ENCODE data around the gene UGT1A8.
"Not testable (repeated sequence)": the region's sequence is repeated elsewhere in the genome, so short reads cannot be mapped to it uniquely, and the experiment has no call there.

The UGT1A8 gene

DNA sequence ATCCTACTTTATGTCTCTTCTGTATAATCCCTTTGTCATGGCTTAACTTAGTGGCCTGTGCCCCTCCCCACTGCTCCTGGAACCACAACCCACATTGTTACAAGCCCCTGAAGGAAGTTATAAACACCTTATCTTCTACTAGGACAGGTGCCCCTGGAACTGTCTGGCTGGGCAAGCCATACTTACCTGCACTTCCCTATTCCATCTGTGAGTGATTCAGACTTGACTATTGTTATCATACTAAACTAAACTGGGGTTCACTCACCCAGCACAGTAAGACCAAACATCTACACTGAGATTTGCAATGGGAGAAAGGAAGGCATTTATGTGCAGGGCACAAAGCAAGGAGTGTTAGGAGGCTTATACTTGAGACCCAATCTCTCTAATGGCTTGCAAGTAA, 71.6 kb downstream of the UGT1A8 start:
- no peak for DNase-seq (ENCODE audit: low read depth)

DNA sequence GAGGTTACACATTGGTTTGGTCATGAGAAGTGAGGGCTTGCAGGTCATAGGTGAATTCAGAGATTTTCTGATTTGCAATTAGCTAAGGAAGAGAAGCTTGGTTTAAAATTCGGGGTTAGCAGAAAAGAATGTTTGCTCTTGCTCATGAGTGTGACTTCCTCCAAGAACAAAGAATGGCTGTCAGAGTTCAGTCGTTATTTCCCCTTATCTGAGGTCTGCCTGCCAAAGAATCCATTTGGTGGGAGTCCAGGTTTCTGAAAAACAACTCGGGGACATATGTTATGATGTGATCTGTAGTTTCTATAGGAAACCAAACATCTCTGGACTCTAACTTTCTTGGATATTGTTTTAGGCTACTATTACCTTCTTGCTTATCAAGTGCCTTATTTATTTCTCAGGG, 72.1 kb downstream of the UGT1A8 start:
- DNase-seq (ENCODE audit: low read depth) = no peak

DNA sequence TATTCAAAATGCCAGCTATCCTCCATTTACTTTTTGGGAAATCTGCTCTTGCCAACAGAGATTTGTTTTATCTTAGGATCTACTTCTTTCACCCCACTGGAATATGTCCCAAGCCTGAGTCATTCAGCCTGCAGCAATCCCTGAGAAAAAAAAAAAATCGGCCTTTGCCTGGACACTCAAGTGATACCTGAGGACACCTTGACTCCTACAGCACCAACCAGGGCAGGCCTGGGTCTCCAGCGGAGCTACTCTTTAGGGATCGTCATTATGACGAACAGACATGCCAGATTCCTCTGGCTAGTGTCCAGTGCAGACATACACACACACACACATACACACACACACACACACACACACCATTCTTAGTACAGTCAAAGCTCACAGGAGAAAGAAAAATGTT, 73.0 kb downstream of the UGT1A8 start:
- no peak for DNase-seq (ENCODE audit: low read depth)

DNA sequence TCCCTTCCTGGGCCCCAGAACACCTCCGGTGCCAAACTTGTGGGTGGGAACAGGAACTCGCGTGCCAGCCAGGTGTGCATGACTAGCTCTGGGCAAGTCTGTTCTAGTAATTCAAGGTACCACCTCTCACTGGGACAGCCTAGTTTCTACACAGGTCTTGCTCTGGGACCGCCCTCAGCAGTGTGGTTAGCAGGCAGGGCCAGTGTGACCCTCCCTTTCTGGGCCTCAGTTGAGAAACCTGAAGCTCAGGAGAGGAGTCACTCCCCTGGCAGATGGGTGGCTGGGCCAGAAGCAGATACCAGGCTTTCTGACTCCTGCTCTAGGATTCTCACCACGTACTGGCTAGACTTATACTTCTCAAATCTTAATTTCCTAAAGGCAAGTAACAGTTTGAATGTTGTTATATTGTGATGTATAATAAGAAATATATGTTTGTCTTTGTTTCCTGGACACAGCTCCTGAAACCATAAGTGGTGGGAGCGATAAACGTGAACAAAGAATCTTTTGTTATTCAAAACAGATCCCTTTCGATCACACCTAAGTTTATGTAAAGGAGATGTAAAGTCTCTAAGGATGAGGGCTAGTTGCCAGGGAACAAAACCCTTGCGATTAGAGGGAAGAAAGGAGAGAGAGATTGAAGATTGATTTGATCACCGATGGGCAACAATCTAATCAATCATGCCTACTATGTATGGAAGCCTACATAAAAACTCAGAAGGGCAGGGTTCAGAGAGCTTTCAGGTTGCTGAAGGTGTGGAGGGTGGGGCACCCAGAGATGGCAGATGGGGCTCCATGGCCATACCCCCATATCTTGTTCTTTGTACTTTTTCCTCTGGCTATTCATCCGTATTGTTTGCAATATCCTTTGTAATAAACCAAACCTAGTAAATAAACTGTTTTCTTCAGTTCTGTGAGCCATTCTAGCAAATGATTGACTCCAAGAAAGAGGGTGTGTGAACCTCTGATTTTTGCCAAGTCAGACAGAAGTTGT, 74.3 kb downstream of the UGT1A8 start:
- DNase-seq (ENCODE audit: low read depth) = no peak

DNA sequence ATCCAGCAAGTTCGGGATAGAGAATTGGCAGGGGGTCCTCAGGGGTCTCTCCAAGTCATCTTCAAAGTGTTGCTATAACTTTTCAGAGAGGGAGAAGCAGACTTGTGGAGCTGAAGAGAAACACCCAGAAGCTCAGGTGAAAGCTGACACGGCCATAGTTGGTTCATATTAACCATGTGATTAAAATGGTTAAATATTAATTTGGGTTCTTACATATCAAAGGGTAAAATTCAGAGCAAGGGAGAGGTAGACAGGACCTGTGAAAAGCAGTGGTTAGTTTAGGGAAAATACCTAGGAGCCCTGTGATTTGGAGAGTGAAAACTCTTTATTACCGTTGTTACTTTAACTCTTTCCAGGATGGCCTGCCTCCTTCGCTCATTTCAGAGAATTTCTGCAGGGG, 75.2 kb downstream of the UGT1A8 start, which contains the start of gene UGT1A6:
UGT1A6 (plus strand) TSS at position 243 of the 400 bp plus-strand sequence; CDS start at position 358, 115 bp downstream.
- DNase-seq (ENCODE audit: low read depth) = no peak

DNA sequence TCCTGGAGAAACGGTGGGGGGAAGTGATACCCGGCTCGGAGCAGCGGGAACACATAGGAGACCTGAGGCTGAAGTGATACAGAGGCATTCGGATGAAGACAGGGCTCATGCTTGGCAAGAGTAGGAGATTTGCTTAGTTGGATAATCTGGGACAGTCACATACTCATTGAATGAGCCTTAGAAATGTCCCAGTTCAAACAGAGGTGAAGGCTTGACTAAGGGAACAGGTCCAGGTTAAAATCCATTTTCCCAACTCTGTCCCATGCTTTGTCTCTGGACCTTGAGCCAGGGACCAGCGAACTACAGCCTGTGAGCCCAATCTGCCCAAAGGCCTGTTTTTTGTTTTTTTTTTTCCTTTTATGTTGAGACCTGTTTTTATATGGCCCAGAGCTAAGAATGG, 76.5 kb downstream of the UGT1A8 start:
- no peak for DNase-seq (ENCODE audit: low read depth)

DNA sequence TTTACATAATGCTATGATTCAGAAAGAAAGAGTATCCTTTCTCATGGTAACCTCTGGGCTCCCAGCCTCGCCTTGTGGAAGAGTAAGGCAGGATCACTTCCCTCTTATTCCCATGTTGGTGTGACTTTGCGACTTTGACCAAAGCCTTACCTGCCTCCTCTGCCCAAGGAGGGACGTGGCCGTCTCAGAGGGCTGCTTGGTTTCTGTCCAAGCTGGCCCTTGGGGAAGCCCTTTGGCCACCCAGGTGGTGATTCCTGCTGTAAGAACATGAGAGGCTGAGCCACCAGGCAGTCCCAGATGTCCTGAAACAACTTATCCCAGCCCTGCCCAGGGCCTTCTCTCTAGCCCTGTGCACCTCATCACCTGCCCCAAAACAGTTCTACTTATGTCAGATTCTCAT, 81.3 kb downstream of the UGT1A8 start:
- DNase-seq (ENCODE audit: low read depth) = no peak

DNA sequence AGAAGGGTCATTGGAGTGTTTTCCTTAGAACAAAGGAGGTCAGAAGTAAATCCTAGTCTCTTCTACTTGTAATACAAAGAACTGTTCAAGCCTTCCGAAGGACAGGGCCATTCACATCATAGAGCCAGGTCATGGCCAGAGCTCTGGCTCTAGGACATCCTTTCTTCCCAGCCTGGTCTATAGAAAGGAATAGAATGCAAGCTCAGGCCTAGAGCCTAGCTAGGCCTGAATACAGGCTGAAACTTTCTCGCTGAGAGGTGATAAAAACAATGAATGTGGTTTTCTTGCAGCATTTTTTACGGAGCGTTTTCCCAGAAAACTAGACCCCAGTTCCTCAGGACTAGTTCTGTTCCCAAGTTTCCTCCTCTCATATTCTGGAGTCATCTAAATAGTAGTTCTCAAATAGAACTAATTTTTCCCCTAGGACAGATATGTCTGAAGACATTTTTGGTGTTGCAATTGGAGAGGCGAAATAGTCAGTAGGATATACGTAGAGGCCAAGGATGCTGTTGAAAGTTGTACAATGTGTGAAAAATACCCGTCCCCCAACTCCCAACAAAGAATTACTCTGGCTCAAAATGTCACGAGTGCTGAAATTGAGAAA, 82.1 kb downstream of the UGT1A8 start:
- DNase-seq (ENCODE audit: low read depth) = no peak

DNA sequence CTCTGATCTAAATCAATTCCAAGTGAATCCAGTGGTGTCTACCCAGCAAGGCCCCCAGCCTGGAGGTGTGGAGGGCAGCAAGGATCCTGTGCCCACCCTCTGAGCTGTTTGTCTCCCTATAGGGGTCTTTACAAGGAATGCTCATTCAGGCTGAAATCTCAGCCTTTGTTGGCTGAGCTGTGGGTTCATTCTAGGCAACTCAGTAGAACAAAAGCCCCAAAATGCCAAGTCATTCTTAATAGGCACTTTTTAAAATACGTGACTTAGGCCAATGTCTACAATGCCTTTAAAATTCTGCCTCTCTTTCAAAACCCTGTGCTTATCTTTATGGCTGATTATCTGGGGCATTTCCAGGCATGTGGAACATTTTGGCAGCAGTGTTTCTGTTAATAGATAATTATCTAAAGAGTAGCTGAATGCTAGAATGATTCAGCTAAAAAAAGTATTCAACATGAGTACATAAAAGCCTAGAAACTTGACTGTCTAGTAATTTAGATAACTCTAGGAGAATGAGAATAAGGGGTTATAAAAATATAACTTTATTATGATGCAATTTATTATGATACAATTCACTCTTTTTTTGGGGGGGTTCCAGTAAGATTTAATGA, 82.7 kb downstream of the UGT1A8 start:
- no peak for DNase-seq (ENCODE audit: low read depth)

DNA sequence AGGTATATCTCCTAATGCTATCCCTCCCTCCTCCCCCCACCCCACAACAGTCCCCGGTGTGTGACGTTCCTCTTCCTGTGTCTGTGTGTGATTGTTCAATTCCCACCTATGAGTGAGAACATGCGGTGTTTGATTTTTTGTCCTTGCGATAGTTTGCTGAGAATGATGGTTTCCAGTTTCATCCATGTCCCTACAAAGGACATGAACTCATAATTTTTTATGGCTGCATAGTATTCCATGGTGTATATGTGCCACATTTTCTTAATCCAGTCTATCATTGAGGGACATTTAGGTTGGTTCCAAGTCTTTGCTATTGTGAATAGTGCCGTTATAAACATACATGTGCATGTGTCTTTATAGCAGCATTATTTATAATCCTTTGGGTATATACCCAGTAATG, 83.4 kb downstream of the UGT1A8 start:
- not testable (repeated sequence) for DNase-seq (ENCODE audit: low read depth)

DNA sequence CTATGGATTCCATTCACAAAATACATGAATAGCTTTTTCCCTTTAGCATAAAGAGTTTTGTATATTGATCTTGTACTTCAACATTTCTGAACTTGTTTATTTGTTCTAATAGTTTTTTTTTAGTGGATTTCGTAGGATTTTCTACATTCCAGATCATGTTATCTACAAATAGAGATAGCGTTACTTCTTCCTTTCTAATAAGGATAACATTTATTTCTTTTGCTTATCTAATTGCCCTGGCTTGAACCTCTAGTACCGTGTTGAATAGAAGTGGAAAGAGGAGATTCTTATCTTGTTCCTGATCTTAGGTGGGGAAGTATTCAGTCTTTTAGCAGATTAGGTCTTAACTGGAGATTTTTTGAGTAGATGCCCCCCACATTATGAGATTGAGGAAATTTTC, 84.8 kb downstream of the UGT1A8 start:
- no peak for DNase-seq (ENCODE audit: low read depth)

DNA sequence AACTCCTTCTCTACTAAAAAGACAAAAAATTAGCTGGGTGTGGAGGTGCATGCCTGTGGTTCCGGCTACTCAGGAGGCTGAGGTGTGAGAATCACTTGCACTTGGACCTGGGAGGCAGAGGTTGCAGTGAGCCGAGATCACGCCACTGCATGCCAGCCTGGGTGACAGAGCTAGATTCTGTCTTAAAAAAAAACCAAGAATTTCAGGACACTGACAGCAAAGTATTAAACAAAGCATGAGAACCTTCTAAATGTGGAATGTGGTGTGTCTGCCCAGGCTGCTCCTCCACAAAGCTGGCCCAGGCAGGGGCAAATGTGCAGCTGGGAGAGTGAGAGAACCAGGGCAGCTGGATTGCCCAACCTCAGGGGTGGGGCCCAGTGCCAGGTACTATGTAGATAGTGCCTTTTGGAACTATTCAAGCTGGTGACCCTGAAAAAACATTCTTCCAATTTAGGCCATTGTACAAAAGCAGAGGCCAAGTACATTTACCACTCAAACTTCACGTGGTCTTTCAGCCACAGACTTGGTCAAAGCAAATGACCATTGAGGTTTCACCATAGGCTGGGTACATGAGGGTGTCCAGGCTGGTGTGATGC, 88.6 kb downstream of the UGT1A8 start:
- DNase-seq (ENCODE audit: low read depth) = no peak

DNA sequence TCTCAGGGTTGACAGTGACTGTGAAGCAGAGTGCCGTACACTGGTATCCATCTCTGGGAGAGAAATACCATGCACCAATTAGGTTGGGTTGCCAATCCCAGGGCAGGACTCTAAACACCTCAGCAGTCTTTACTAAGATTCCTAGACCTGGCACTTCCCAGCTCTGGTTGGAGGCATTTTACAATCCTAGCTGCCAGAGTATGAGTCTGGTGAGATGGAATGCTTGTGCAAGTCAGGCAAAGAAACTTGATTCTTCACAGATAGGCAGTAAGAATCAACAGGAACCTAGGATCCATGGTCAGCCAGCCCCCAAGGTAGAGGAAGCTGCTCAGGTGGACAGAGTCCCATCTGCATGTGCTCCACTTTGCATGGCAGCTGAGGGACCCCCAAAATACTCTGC, 89.3 kb downstream of the UGT1A8 start:
- no peak for DNase-seq (ENCODE audit: low read depth)

DNA sequence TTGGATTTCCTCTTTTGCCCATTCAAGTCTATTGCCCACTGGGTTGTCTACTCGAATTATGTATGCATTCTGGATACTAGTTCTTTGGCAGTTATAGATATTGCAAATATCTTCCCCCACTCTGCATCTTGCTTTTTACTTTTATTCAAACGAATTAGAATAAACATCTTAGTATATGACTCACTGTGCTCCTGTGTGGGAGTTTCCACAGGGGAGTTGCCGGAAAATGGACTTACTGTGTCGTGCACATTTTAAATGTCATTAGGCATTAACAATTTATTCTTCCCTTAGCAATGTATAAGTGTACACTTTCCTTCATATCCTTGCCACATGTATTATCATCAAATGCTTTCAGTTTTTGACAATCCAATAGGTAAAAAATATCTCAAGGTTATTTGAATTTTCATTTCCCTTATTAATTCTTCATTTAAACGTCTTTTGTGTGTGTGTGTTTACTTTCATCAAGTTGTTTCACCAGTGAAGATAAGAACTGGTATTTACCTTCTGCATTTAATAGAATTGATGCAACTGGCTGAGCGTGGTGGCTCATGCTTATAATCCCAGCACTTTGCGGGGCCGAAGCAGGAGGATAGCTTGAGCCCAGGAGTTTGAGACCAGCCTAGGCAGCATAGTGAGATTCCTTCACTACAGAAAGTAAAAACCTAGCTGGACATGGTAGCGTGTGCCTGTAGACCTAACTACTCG, 90.7 kb downstream of the UGT1A8 start:
- DNase-seq (ENCODE audit: low read depth) = no peak

DNA sequence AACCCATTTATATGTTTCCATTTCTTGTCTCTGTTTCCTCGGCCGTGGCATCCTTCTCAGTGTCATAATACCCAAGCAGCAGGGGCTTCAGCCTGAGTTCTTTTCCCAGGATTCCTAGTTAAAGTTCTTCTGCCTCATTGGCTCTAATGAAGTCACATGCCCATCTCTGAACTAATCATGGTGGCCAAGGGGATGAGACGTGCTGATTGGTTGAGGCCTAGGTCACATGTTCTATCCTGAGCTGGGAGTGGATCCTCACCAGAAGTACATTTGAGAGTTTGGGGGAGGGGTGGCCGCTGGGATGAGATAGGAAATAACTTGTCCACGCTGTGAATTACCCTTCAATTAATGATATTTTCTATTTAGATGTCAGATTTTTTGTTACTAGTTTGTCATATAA, 91.5 kb downstream of the UGT1A8 start:
- no peak for DNase-seq (ENCODE audit: low read depth)

DNA sequence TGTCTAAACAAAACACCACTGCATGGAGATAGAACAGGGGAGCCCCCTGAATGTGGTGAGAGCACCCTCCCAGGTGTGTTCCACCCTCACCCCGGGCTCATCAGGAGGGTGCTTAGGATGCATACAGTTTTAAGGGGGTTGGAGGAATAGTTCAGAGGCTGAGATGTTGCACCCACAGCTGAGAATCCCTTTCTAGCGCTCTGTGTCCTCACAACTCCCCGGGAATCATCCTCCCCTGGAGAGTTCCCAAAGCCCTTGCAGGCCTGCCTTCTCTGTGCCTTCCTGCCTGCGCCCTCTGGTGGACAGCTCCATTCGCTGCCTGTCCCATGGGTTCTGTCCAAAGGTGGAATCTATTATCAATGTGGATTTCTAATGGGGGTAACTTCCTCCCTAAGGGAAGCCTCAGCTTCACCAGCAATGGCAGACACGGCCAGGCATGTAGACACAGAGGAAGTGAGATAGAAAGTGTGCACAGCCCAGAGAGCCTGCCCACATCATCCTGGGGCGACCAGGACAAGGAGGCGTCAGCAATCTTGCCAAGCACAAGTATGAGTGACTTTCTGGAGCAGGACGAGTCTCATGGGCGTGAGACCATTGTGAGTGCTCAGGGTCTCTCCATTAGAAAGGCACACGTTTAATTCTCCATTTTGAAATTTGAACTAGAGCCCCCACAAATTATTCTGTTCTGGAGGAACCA, 94.0 kb downstream of the UGT1A8 start:
- peak; percentile 51 for DNase-seq (ENCODE audit: low read depth)

DNA sequence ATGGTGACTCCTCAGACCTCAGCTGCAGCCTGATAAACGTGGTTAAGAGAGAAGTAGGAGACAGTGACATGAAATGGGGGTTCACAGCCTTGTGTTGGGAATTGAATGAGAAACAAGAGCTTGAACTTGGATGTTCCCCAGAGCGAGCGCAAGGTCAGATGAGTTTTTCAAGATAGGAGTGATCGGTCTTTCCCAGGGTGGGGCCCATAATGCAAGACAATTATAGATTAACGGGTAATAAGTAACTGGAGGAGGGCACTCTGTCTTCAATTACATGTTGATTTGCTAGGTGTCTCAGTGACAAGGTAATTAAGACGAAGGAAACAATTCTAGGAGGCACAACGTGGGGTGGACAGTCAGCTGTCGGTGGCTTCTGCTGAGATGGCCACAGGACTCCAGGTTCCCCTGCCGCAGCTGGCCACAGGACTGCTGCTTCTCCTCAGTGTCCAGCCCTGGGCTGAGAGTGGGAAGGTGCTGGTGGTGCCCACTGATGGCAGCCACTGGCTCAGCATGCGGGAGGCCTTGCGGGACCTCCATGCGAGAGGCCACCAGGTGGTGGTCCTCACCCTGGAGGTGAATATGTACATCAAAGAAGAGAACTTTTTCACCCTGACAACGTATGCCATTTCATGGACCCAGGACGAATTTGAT, 95.3 kb downstream of the UGT1A8 start, which contains the start of gene UGT1A5:
UGT1A5 (plus strand) TSS at position 297 of the 651 bp plus-strand sequence; CDS start at position 382, 85 bp downstream.
- DNase-seq (ENCODE audit: low read depth) = no peak

DNA sequence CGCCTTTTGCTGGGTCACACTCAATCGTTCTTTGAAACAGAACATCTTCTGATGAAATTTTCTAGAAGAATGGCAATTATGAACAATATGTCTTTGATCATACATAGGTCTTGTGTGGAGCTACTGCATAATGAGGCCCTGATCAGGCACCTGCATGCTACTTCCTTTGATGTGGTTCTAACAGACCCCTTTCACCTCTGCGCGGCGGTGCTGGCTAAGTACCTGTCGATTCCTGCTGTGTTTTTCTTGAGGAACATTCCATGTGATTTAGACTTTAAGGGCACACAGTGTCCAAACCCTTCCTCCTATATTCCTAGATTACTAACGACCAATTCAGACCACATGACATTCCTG, 95.8 kb downstream of the UGT1A8 start:
- no peak for DNase-seq (ENCODE audit: low read depth)

DNA sequence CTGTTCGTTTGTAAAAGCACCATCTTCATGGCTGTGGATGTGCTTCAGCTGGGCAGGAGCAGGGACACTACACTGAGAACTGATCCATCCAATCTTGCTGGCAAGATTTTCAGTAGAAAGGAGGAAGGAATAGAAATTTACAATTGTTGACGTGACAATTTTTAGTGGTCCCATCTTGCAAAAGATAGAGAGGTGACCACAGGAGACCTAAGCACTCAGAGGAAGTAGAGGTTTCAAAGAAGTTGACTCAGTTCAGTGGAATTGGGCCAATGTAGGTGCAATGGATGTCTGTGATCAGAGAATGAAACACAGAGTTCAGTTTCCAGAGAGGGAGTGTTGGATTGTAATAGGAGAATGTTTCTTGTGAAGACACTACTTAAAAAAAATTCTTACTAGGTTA, 96.7 kb downstream of the UGT1A8 start:
- DNase-seq (ENCODE audit: low read depth) = no peak

DNA sequence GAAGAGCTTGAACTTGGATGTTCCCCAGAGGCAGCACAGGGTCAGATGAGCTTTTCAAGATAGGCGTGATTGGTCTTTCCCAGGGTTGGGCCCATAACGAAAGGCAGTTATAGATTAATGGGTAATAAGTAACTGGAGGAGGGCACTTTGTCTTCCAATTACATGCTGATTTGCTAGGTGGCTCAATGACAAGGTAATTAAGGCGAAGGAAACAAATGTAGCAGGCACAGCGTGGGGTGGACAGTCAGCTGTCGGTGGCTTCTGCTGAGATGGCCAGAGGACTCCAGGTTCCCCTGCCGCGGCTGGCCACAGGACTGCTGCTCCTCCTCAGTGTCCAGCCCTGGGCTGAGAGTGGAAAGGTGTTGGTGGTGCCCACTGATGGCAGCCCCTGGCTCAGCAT, 101.1 kb downstream of the UGT1A8 start, which contains the start of gene UGT1A4:
UGT1A4 (plus strand) TSS at position 185 of the 400 bp plus-strand sequence; CDS start at position 270, 85 bp downstream.
- no peak for DNase-seq (ENCODE audit: low read depth)

Measured in stimulated activated CD8-positive, alpha-beta memory T cell treated with anti-CD3 and anti-CD28 coated beads, Interleukin-7, amount 100 ng/mL, for 24 hours (primary cell).